ENCODE measurements around the gene ATF7IP.

The ATF7IP gene

DNA sequence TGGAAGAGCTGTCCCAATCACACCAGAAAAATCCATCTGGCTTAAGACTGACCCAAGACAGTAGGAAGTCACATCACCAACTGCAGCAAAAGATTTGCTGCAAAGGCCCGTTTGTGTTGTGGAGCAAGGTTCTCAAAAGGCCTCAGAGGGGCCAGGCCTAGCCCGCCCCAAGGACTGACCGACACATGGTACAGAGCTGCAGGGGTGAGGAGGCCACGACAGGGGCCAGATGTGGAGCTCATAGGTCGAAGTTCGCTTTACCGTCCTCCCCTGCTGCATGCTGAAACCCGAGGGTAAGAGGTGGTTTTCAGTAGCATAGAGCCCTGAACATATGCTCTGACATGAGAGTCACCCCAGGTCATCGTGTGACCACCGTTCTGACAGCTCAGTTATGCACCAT is 166.7 kb downstream of the ATF7IP start:
- no peaks in the 10 kb centered on the region for H3K9me3 ChIP-seq (ENCODE audit: control insufficient read depth, insufficient read depth, low read depth, low read length)
- no peaks in the 10 kb centered on the region for H3K4me1 ChIP-seq (ENCODE audit: control insufficient read depth, insufficient read depth, low read length)
- no peak overlapping the region for H3K4me3 ChIP-seq (ENCODE audit: low read depth, low read length)
- H3K27ac ChIP-seq (ENCODE audit: extremely low read depth, low read depth, low read length), result no peak overlapping the region
- H3K36me3 ChIP-seq (ENCODE audit: control insufficient read depth in 2 of 2, insufficient read depth in 1 of 2, low read length in 2 of 2), result no peaks in the 10 kb centered on the region
- TF ChIP-seq ZBTB7A (tag by site-specific recombination; IDR thresholded peaks at IDR 0.05; ENCODE audit: low read depth) (no peak), KLF8 (tag by site-specific recombination; IDR thresholded peaks at IDR 0.05) (no peak)
- ChIA-PET POLR2A (no interaction called here), CTCF (no interaction called here)

DNA sequence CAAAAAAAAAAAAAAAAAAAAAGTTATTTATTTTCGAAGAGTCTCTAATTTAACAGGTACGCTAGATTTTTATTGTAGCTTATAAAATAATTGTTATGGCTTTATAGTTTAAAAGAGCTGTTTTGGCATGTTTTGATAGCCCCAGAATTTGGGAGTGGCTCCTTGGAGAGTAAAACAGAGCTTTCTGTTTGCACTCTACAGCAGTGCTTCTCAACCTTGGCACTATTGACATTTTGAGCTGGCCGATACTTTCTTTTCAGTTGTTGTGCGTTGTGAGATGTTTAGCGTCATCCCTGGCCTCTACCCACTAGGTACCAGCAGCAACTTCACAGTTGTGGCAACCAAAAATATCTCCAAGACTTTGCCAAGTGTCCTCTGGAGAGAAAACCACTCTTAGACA is 171.6 kb downstream of the ATF7IP start:
- Histone ChIP-seq H3K9me3 (ENCODE audit: control insufficient read depth, insufficient read depth, low read depth, low read length) (no peaks in the 10 kb centered on the region), H3K4me1 (ENCODE audit: control insufficient read depth, insufficient read depth, low read length) (no peaks in the 10 kb centered on the region), H3K4me3 (ENCODE audit: low read depth, low read length) (no peak overlapping the region), H3K36me3 (ENCODE audit: control insufficient read depth in 2 of 2, insufficient read depth in 1 of 2, low read length in 2 of 2) (no peaks in the 10 kb centered on the region), H3K27ac (ENCODE audit: extremely low read depth, low read depth, low read length) (no peak overlapping the region)
- TF ChIP-seq ZNF311 (tag by site-specific recombination; IDR thresholded peaks at IDR 0.05; ENCODE audit: borderline replicate concordance), result no peak
- TF ChIP-seq ZNF274 (IDR thresholded peaks at IDR 0.05; ENCODE audit: low read length), result no peak
- TF ChIP-seq ZNF274 (tag by site-specific recombination; IDR thresholded peaks at IDR 0.05; ENCODE audit: borderline replicate concordance), result no peak
- POLR2A ChIA-PET, result no interaction called here
- CTCF ChIA-PET, result no interaction called here

DNA sequence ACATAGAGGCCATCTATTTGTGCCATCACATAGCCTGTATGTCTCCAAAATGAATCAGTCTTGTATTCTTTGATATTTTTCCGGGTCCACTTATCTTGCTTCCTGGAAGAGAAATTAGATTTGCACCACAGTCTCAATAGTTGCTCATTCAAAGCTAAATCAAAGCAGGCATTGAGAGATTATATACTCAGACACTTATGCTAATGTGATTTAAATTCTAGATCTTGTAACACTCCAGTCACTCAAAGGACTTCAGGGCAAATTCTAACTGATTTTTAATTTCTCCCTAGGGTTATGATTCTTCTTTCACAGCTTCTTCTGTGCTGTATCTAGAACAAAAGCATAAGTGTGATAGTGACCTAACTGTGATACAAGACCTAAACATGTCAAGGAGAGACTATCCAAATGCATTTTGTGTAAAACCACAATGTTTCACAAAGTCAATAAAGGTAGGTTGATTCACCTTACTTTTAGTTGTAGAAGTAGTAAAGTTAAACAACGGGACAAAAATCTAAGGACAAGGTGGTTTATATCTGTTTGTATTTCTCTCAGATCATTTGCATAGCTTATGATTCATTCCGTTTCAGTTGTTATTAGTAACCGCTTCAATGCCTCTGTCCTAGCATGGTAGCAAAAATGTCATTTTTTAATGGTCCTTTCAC is 175.4 kb downstream of the ATF7IP start:
- ChIA-PET POLR2A (no interaction called here), CTCF (no interaction called here)

GRCh38 chr12:14545144-14546124 is 180.0 kb downstream of the ATF7IP start:
- H3K4me1 ChIP-seq (ENCODE audit: control insufficient read depth, insufficient read depth, low read length), result no peaks in the 10 kb centered on the region
- POLR2A ChIA-PET, result no interaction called here
- H3K4me3 ChIP-seq (ENCODE audit: low read depth, low read length), result no peak overlapping the region
- CTCF ChIA-PET, result no interaction called here
- H3K9me3 ChIP-seq (ENCODE audit: control insufficient read depth, insufficient read depth, low read depth, low read length), result no peaks in the 10 kb centered on the region
- no peaks in the 10 kb centered on the region for H3K36me3 ChIP-seq (ENCODE audit: control insufficient read depth in 2 of 2, insufficient read depth in 1 of 2, low read length in 2 of 2)
- no peak overlapping the region for H3K27ac ChIP-seq (ENCODE audit: extremely low read depth, low read depth, low read length)
- TF ChIP-seq PRDM1 (tag by site-specific recombination; IDR thresholded peaks at IDR 0.05), result no peak
- no peak for TF ChIP-seq TRIM28 (IDR thresholded peaks at IDR 0.05; ENCODE audit: borderline replicate concordance, low read length)
- no peak for TF ChIP-seq ZNF664 (tag by site-specific recombination; IDR thresholded peaks at IDR 0.05)
- no peak for TF ChIP-seq ZNF792 (tag by site-specific recombination; IDR thresholded peaks at IDR 0.05)
- TF ChIP-seq ZNF366 (tag by site-specific recombination; conservative IDR thresholded peaks at IDR 0.05), result no peak
- no peak for TF ChIP-seq ZSCAN23 (tag by site-specific recombination; IDR thresholded peaks at IDR 0.05)

More for the DNA sequence above, 175.4 kb downstream of the ATF7IP start:
- no peaks in the 10 kb centered on the region for H3K9me3 ChIP-seq (ENCODE audit: control insufficient read depth, insufficient read depth, low read depth, low read length)
- H3K4me1 ChIP-seq (ENCODE audit: control insufficient read depth, insufficient read depth, low read length), result no peaks in the 10 kb centered on the region
- TF ChIP-seq, protein P1, sequence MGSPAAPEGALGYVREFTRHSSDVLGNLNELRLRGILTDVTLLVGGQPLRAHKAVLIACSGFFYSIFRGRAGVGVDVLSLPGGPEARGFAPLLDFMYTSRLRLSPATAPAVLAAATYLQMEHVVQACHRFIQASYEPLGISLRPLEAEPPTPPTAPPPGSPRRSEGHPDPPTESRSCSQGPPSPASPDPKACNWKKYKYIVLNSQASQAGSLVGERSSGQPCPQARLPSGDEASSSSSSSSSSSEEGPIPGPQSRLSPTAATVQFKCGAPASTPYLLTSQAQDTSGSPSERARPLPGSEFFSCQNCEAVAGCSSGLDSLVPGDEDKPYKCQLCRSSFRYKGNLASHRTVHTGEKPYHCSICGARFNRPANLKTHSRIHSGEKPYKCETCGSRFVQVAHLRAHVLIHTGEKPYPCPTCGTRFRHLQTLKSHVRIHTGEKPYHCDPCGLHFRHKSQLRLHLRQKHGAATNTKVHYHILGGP (tag by site-specific recombination; IDR thresholded peaks at IDR 0.05), result no peak
- TF ChIP-seq ZNF132 (tag by site-specific recombination; IDR thresholded peaks at IDR 0.05; ENCODE audit: borderline replicate concordance), result no peak
- TF ChIP-seq ZBTB26 (tag by site-specific recombination; optimal IDR thresholded peaks at IDR 0.05), result no peak
- no peak for TF ChIP-seq ZNF530 (tag by site-specific recombination; IDR thresholded peaks at IDR 0.05; ENCODE audit: low read depth)
- no peak for TF ChIP-seq ZNF423 (tag by site-specific recombination; IDR thresholded peaks at IDR 0.05)
- H3K36me3 ChIP-seq (ENCODE audit: control insufficient read depth in 2 of 2, insufficient read depth in 1 of 2, low read length in 2 of 2), result no peaks in the 10 kb centered on the region
- no peak overlapping the region for H3K27ac ChIP-seq (ENCODE audit: extremely low read depth, low read depth, low read length)
- no peak overlapping the region for H3K4me3 ChIP-seq (ENCODE audit: low read depth, low read length)
